Transverse colon (tissue), 4 donors: ENCODE data around the gene COL13A1.

Experiments used
- CTCF ChIP-seq, 5 experiments: fragments of 200-600 bp in 3 of 5; fragments of 450-650 bp in 2 of 5; sonication (generic) in 3 of 5; IDR thresholded peaks; 1 replicate in 2 of 5; 2 replicates in 3 of 5; pipeline ENCODE4 v1.5.1; 2016 to 2017; ENCODE audit warnings: antibody characterized with exemption in 5 of 5, inconsistent platforms in 3 of 5, mild to moderate bottlenecking in 2 of 5, moderate library complexity in 1 of 5
- EP300 ChIP-seq: sonication (generic); formaldehyde crosslinking; IDR thresholded peaks from one replicate; pipeline ENCODE4 v1.6.1; 2017; ENCODE audit warnings: antibody characterized with exemption, low read depth
- POLR2A ChIP-seq: fragments of 450-650 bp; IDR thresholded peaks from one replicate; pipeline ENCODE4 v1.6.1; 2016; ENCODE audit warnings: antibody characterized with exemption, mild to moderate bottlenecking, moderate library complexity
- POLR2AphosphoS5 ChIP-seq, 3 donors: sonication (generic); formaldehyde crosslinking; IDR thresholded peaks; one replicate each; pipeline ENCODE4 v1.6.1; 2016; ENCODE audit warnings: antibody characterized with exemption in 3 of 3

DNA sequence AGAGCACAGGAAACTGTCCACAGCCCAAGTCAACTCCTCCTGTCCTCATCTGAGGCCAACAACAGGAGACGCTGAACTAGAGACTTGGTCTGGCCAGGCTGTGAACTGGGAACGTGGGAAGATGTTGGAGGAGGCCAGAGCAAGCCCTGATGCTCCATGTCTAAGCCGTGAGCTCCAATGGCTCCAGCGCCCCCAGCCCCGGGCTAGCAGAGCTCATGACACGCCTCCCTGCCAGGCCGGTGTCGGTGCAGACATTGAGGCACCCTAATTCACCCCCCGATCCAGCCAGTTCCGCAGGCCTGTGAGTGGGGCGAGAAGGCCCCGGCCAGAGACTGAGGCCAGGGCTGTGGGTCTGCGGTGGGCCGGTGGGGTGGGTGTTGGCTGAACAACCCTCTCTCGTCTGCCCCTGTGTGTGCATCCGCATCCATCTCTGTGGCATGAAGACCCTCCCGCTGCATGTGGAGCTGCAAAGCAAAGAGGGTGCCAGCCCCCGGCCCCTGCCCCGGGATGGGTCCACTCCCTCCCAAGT is 141.7 kb downstream of the COL13A1 start:
- no peak for TF ChIP-seq CTCF (IDR thresholded peaks at IDR 0.05)
- TF ChIP-seq POLR2AphosphoS5 (IDR thresholded peaks at IDR 0.05) = no peak
- no peak for TF ChIP-seq POLR2A
- no peak for TF ChIP-seq EP300
